K562 (cell line): Measurements from ENCODE around the gene DENND2C. TPM values are rescaled to one million over a fixed set of nuclear protein-coding genes. Genes with fewer than 3 reads are reported as not detected.

Experiments used
- ATAC-seq: fragments of 200-7000 bp; cut with Tn5 transposase; 3 replicates; pipeline ENCODE4 v1.9.1; 2020; ENCODE audit warnings: moderate library complexity
- BruUV-seq: library from RNA; stranded (reverse); fragments of 400-500 nt; replicated peaks from 2 replicates; lab custom pipeline; 2021; lab: Mats Ljungman, UMichigan
- CTCF ChIA-PET: fragments of 300-600 bp; formaldehyde crosslinking; extraction: SDS; loops from one replicate; lab custom pipeline; 2021; ENCODE audit warnings: low intra/inter-chr PET ratio; lab: Yijun Ruan, JAX
- POLR2A ChIA-PET: fragments of 300-600, 350-650 bp; sonication (Branson Sonifier 250); formaldehyde crosslinking; extraction: SDS; loops from one replicate; lab custom pipeline; 2021; ENCODE audit warnings: antibody characterized with exemption, inconsistent platforms; lab: Yijun Ruan, JAX
- DNase-seq, 4 experiments: peaks; one replicate each; pipeline versions ENCODE4 v3.0.0 to v3.0.0-alpha.2; 2011 to 2018; ENCODE audit warnings: low spot score in 3 of 4, mixed read lengths in 3 of 4; ENCODE audit errors: extremely low read depth in 1 of 4
- FAIRE-seq: peaks from 2 replicates; lab custom pipeline; 2011; peaks lifted over from hg19 to GRCh38; lab: Jason Lieb, UNC
- H2AFZ ChIP-seq: 2 replicates; pipeline ENCODE4 v1.6.0; 2011; ENCODE audit warnings: low read depth, low read length, control low read depth, inconsistent platforms
- H3K27ac ChIP-seq: fragments of 200-600 bp; 3 replicates; pipeline ENCODE4 v1.8.0; 2011; ENCODE audit warnings: low read depth, mild to moderate bottlenecking, control low read depth, inconsistent platforms, low read length, moderate library complexity, mixed read lengths; ENCODE audit errors: extremely low read depth
- H3K27me3 ChIP-seq, 2 experiments: fragments of 300-600 bp in 1 of 2; 2 replicates in 1 of 2; 3 replicates in 1 of 2; pipeline versions ENCODE4 v1.6.0 to v1.8.0; 2011; ENCODE audit warnings: inconsistent platforms in 2 of 2, low read length in 2 of 2, mild to moderate bottlenecking in 1 of 2, mixed read lengths in 1 of 2, moderate library complexity in 1 of 2; ENCODE audit not compliant: control insufficient read depth in 2 of 2, insufficient read depth in 2 of 2
- H3K36me3 ChIP-seq: fragments of 300-600 bp; 3 replicates; pipeline ENCODE4 v1.8.0; 2011; ENCODE audit warnings: mild to moderate bottlenecking, low read length, inconsistent platforms; ENCODE audit not compliant: control insufficient read depth, insufficient read depth
- H3K4me1 ChIP-seq, 2 experiments: fragments of 200-600 bp in 1 of 2; replicated peaks in 1 of 2; 2 replicates in 1 of 2; 3 replicates in 1 of 2; pipeline versions ENCODE4 v1.5.1 to v1.8.0; 2011; ENCODE audit warnings: inconsistent platforms in 2 of 2, low read length in 2 of 2, mild to moderate bottlenecking in 1 of 2, mixed read lengths in 1 of 2, moderate library complexity in 1 of 2; ENCODE audit not compliant: control insufficient read depth in 2 of 2, insufficient read depth in 2 of 2
- H3K4me2 ChIP-seq: 2 replicates; pipeline ENCODE4 v1.6.1; 2011; ENCODE audit warnings: low read length, control low read depth, inconsistent platforms, mixed read lengths; ENCODE audit not compliant: insufficient read depth
- H3K4me3 ChIP-seq: fragments of 200-600 bp; sonication (generic), shearing (Covaris generic); 2 replicates; pipeline ENCODE4 v1.5.1; 2016; ENCODE audit warnings: control low read depth, inconsistent platforms
- H3K79me2 ChIP-seq: fragments of 200-600 bp; 3 replicates; pipeline ENCODE4 v1.8.0; 2011; ENCODE audit warnings: low read length, inconsistent platforms; ENCODE audit not compliant: control insufficient read depth, insufficient read depth
- H3K9ac ChIP-seq, 2 experiments: 2 replicates each; pipeline versions ENCODE4 v1.6.0 to v1.6.1; 2011; ENCODE audit warnings: low read depth in 2 of 2, low read length in 2 of 2, control low read depth in 1 of 2, inconsistent platforms in 1 of 2, mild to moderate bottlenecking in 1 of 2, mixed read lengths in 1 of 2; ENCODE audit not compliant: insufficient read depth in 1 of 2
- H3K9me1 ChIP-seq: one replicate; pipeline ENCODE4 v1.6.0; 2011; ENCODE audit warnings: inconsistent platforms, mild to moderate bottlenecking, low read length, moderate library complexity; ENCODE audit not compliant: control insufficient read depth, insufficient read depth
- H3K9me3 ChIP-seq: replicated peaks from 2 replicates; pipeline ENCODE4 v1.5.1; 2011; ENCODE audit warnings: low read depth, low read length, inconsistent platforms; ENCODE audit not compliant: control insufficient read depth, insufficient read depth
- H4K20me1 ChIP-seq: replicated peaks from 2 replicates; pipeline ENCODE4 v1.6.1; 2011; ENCODE audit warnings: low read length, inconsistent platforms, mixed read lengths; ENCODE audit not compliant: control insufficient read depth, insufficient read depth
- FOXK2 ChIP-seq, 2 experiments: fragments of 450-650 bp; IDR thresholded peaks in 1 of 2; conservative IDR thresholded peaks in 1 of 2; 2 replicates each; pipeline ENCODE4 v1.6.1; 2016; ENCODE audit warnings: low read depth in 2 of 2, mild to moderate bottlenecking in 1 of 2
- KDM4B ChIP-seq, 2 experiments: fragments of 450-650 bp in 1 of 2; sonication (generic) in 1 of 2; IDR thresholded peaks; 2 replicates each; pipeline ENCODE4 v1.6.1; 2016 to 2017; ENCODE audit warnings: borderline replicate concordance in 2 of 2, antibody characterized with exemption in 1 of 2, low read depth in 1 of 2, mild to moderate bottlenecking in 1 of 2
- MYC ChIP-seq, 2 experiments: fragments of 250-450 bp in 1 of 2; sonication (Bioruptor Pico) in 1 of 2; IDR thresholded peaks; 2 replicates each; pipeline versions ENCODE4 v1.5.1 to v1.6.1; 2012 to 2021; ENCODE audit warnings: low read depth in 2 of 2, borderline replicate concordance in 1 of 2, improper control_type of control experiment in 1 of 2, low read length in 1 of 2, mild to moderate bottlenecking in 1 of 2, moderate library complexity in 1 of 2
- RCOR1 ChIP-seq, 2 experiments: IDR thresholded peaks; 2 replicates each; pipeline ENCODE4 v1.6.1; 2012; ENCODE audit warnings: low read depth in 2 of 2, low read length in 2 of 2, borderline replicate concordance in 1 of 2, improper control_type of control experiment in 1 of 2
- RUNX1 ChIP-seq: sonication (generic); IDR thresholded peaks from 2 replicates; pipeline ENCODE4 v1.6.1; 2016; ENCODE audit warnings: antibody characterized with exemption, low read depth
- SMARCE1 ChIP-seq: fragments of 450-650 bp; IDR thresholded peaks from 2 replicates; pipeline ENCODE4 v1.7.1; 2016; ENCODE audit warnings: mild to moderate bottlenecking
- STAT6 ChIP-seq: sonication (generic); formaldehyde crosslinking; IDR thresholded peaks from 2 replicates; pipeline ENCODE4 v1.8.1; 2023; ENCODE audit warnings: mild to moderate bottlenecking, missing genetic modification reagents
- SUPT5H ChIP-seq: fragments of 450-650 bp; IDR thresholded peaks from 2 replicates; pipeline ENCODE4 v1.6.1; 2016
- TBL1XR1 ChIP-seq, 2 experiments: IDR thresholded peaks; 2 replicates each; pipeline ENCODE4 v1.6.1; 2012; ENCODE audit warnings: improper control_type of control experiment in 2 of 2, low read length in 2 of 2, mild to moderate bottlenecking in 1 of 2
- ZFP30 ChIP-seq: fragments of 250-450 bp; sonication (Bioruptor Pico); IDR thresholded peaks from 2 replicates; pipeline ENCODE4 v1.8.0; 2022; ENCODE audit warnings: moderate library complexity, mild to moderate bottlenecking, inconsistent platforms, borderline replicate concordance
- ZNF212 ChIP-seq: fragments of 450-650 bp; formaldehyde crosslinking; IDR thresholded peaks from 2 replicates; pipeline ENCODE4 v1.4.0; 2020; ENCODE audit warnings: mild to moderate bottlenecking
- ZNF431 ChIP-seq: sonication (generic); formaldehyde crosslinking; IDR thresholded peaks from 2 replicates; pipeline ENCODE4 v1.8.0; 2022; ENCODE audit warnings: mild to moderate bottlenecking, missing genetic modification reagents
- ZNF518B ChIP-seq: fragments of 250-450 bp; sonication (Bioruptor Pico); IDR thresholded peaks from 2 replicates; pipeline ENCODE4 v1.5.0; 2021; ENCODE audit warnings: mild to moderate bottlenecking, moderate library complexity
- in situ Hi-C: fragments of 300-500 bp; cut with MboI; formaldehyde crosslinking; loops from 4 replicates; pipeline ENCODE4 v1.15.0; 2018; ENCODE audit warnings: inconsistent platforms, mixed read lengths
- intact Hi-C: fragments of 100-400 bp; cut with micrococcal nuclease; formaldehyde crosslinking; loops from 2 replicates; pipeline ENCODE4 v1.14.2; 2022
- polyA plus RNA-seq, 8 experiments: library from polyadenylated mRNA; depleted of rRNA in 4 of 8; stranded (reverse) in 5 of 8; unstranded in 3 of 8; fragments of >200 nt; fragmentation: Nextera tagmentation in 2 of 8; fragmentation: Illumina TruSeq in 1 of 8; extraction: Ambion mirVana in 2 of 8; extraction: Trizol in 1 of 8; gene quantifications; 2 replicates each; pipeline versions ENCODE4 v1.2.1 to v1.2.3, GENCODE V29; 2011 to 2014; ENCODE audit warnings: inconsistent platforms in 1 of 8, missing spikeins in 1 of 8
- total RNA-seq, 7 experiments: library from RNA; depleted of rRNA in 6 of 7; stranded (reverse); fragments of >200 nt in 6 of 7; fragmentation: Illumina TruSeq in 2 of 7; extraction: Trizol in 2 of 7; gene quantifications; 2 replicates each; pipeline versions ENCODE4 v1.2.1 to v1.2.3, GENCODE V29; 2011 to 2021; ENCODE audit warnings: low replicate concordance in 1 of 7

The DENND2C gene
- total and polyA plus RNA-seq, 9 of the 15 experiments (the other 6 are each of a cell fraction or from before 2014, with no cell fraction given), result 0.03 to 0.25 (median 0.14) TPM

- TF ChIP-seq MYC (IDR thresholded peaks at IDR 0.05; ENCODE audit: low read depth, low read length) (no peak), MYC (CRISPR knock-in tag; IDR thresholded peaks at IDR 0.05; ENCODE audit: borderline replicate concordance, low read depth) (no peak), ZFP30 (CRISPR knock-in tag) (no peak), STAT6 (CRISPR knock-in tag) (no peak), ZNF212 (CRISPR knock-in tag) (no peak), TBL1XR1 (IDR thresholded peaks at IDR 0.05; ENCODE audit: low read length in 2 of 2) (no peak), KDM4B (IDR thresholded peaks at IDR 0.05; ENCODE audit: borderline replicate concordance in 2 of 2, low read depth in 1 of 2) (no peak), FOXK2 (conservative IDR thresholded peaks at IDR 0.05 in 1 of 2, IDR thresholded peaks at IDR 0.05 in 1 of 2; ENCODE audit: low read depth in 2 of 2) (no peak)
Measured at GRCh38 chr1:114574365-114574764, 95.5 kb downstream of the DENND2C start (continued).

GRCh38 chr1:114564141-114564540 is 105.7 kb downstream of the DENND2C start:
- intact Hi-C loops (no loop called here), in situ Hi-C loops (no loop called here)
- FAIRE-seq (no peak), DNase-seq (no peak), ATAC-seq (no peak)
- CTCF ChIA-PET, result no interaction called here
- POLR2A ChIA-PET, result interaction anchor here (0.6 to 1.3 kb wide), 4 partner anchors 10 to 226 kb away, joined by 3 to 4 read pairs (median 4); no protein-coding TSS in a partner anchor
- Histone ChIP-seq H3K4me1 (no peaks in the 10 kb centered on the region), H3K79me2 (no peaks in the 10 kb centered on the region), H3K9me1 (no peaks in the 10 kb centered on the region), H3K9ac (no peak overlapping the region), H3K27me3 (no peaks in the 10 kb centered on the region), H3K9me3 (no peaks in the 10 kb centered on the region), H2AFZ (no peak overlapping the region), H3K36me3 (peaks cover 32% of the 10 kb centered on the region), H3K4me3 (no peak overlapping the region), H3K27ac (no peak overlapping the region), H3K4me2 (no peak overlapping the region), H4K20me1 (no peaks in the 10 kb centered on the region)
- BruUV-seq, result no TSS peak
- TF ChIP-seq RUNX1 (no peak), SMARCE1 (no peak), RCOR1 (IDR thresholded peaks at IDR 0.05; ENCODE audit: borderline replicate concordance in 1 of 2, low read depth in 2 of 2, low read length in 2 of 2) (no peak), SUPT5H (no peak), ZNF431 (CRISPR knock-in tag) (no peak), ZNF518B (CRISPR knock-in tag) (no peak)
